HAP-1 (cell line): ENCODE measurements around the gene MYBPH.

Source experiments
- DNase-seq, 2 experiments: peaks; one replicate each; pipeline ENCODE4 v3.0.0-alpha.2; 2016 to 2020; ENCODE audit warnings: low spot score in 2 of 2
- H3K27me3 ChIP-seq: fragments of 250-450 bp; sonication (Bioruptor Pico); 2 replicates; pipeline ENCODE4 v1.5.1; 2020; ENCODE audit warnings: low read depth, mild to moderate bottlenecking, moderate library complexity
- H3K36me3 ChIP-seq: fragments of 250-450 bp; sonication (Bioruptor Pico); replicated peaks from 2 replicates; pipeline ENCODE4 v1.5.1; 2020; ENCODE audit warnings: mild to moderate bottlenecking
- H3K4me1 ChIP-seq: fragments of 250-450 bp; sonication (Bioruptor Pico); 2 replicates; pipeline ENCODE4 v1.5.1; 2020; ENCODE audit warnings: mild to moderate bottlenecking
- H3K4me3 ChIP-seq: fragments of 250-450 bp; sonication (Bioruptor Pico); 2 replicates; pipeline ENCODE4 v1.5.1; 2020; ENCODE audit warnings: mild to moderate bottlenecking, moderate library complexity
- H3K9me3 ChIP-seq: fragments of 250-450 bp; sonication (Bioruptor Pico); 2 replicates; pipeline ENCODE4 v1.5.1; 2020; ENCODE audit warnings: mild to moderate bottlenecking, moderate library complexity
- in situ Hi-C: fragments of 300-500 bp; cut with MboI; formaldehyde crosslinking; loops from 3 replicates; pipeline ENCODE4 v1.14.3; 2020; ENCODE audit warnings: low sequenced_read_pairs, inconsistent platforms, mixed read lengths

Gene MYBPH

DNA sequence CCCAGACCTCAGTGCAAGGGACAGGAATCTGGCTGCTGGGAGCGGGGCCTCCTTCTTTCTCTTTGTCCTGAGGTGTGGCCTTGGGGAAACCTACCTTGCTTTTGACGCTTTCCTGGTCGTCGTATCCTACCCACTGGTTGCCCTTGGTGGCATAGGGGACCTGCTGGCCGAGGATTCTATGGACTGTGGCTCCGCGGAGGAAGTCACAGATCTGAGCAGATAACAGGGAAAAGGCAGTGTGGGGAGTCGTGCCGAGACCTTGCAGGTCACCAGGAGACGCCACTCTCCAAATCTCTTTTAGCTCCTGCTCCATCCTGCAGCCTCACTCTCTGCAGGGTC lies 4.0 kb upstream of the MYBPH start:
- H3K4me3 ChIP-seq, result no peak overlapping the region
- H3K27me3 ChIP-seq, result no peaks in the 10 kb centered on the region
- H3K9me3 ChIP-seq, result no peaks in the 10 kb centered on the region
- no peaks in the 10 kb centered on the region for H3K4me1 ChIP-seq
- no peak for DNase-seq
- in situ Hi-C loops, result no loop called here
- H3K36me3 ChIP-seq, result no peaks in the 10 kb centered on the region

GRCh38 chr1:203178821-203179666 lies 3.4 kb upstream of the MYBPH start:
- H3K9me3 ChIP-seq, result no peaks in the 10 kb centered on the region
- in situ Hi-C loops, result no loop called here
- H3K4me3 ChIP-seq, result no peak overlapping the region
- H3K36me3 ChIP-seq, result no peaks in the 10 kb centered on the region
- no peaks in the 10 kb centered on the region for H3K27me3 ChIP-seq
- H3K4me1 ChIP-seq, result no peaks in the 10 kb centered on the region
- DNase-seq, result no peak

DNA sequence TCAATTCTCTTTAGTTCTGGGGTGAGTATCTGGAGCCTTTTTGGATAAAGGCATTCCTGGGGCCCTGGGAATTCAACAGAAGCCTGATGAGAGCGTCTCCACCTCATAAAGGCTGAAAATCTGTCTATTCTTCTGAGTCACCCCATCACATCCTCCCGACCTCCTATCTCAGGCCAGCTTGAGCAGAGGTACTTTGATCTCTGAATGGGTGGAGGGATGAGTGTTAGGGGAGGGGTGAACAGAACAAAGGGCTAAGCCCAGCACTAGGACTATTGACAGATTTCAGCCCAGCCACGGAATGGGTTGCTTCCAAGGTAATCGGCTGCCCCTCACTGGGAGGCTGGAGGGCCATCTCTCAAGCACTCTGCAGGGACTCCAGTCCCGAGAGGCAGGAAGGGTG lies 2.5 kb upstream of the MYBPH start:
- H3K4me3 ChIP-seq, result no peak overlapping the region
- in situ Hi-C loops, result no loop called here

DNA sequence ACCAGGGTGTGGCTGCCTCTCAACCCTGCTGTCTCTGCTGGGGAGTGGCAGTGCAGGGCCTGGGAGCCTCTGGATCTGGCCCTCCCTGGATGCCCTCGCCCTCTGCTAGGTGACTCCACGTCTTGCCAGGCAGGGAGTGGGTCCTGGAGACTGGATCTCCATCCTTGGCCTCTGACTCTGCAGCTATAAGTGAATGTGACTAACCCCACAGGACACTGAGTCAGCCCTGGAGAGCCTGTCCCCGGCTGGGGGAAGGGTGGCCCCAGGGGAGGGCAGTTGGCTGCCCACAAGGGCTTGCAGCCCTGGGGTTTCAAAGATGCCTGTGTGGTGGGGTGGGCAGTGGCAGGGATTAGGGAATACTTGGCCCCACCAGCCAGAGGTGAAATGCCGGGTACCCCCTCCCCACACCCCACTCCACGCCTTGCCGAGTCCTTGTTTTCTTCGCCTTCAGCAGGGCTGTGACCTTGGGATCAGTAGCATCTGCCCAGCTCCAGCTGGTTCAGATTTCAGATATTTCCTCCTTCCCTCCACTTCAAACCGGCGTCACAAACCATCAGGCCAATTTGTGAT lies 1.9 kb upstream of the MYBPH start:
- H3K36me3 ChIP-seq, result no peaks in the 10 kb centered on the region
- H3K4me3 ChIP-seq, result no peak overlapping the region
- no peak for DNase-seq
- H3K4me1 ChIP-seq, result no peaks in the 10 kb centered on the region
- in situ Hi-C loops, result no loop called here
- no peaks in the 10 kb centered on the region for H3K27me3 ChIP-seq
- no peaks in the 10 kb centered on the region for H3K9me3 ChIP-seq

More for the DNA sequence above, 2.5 kb upstream of the MYBPH start:
- no peak for DNase-seq
- Histone ChIP-seq H3K36me3 (no peaks in the 10 kb centered on the region), H3K4me1 (no peaks in the 10 kb centered on the region), H3K9me3 (no peaks in the 10 kb centered on the region), H3K27me3 (no peaks in the 10 kb centered on the region)

DNA sequence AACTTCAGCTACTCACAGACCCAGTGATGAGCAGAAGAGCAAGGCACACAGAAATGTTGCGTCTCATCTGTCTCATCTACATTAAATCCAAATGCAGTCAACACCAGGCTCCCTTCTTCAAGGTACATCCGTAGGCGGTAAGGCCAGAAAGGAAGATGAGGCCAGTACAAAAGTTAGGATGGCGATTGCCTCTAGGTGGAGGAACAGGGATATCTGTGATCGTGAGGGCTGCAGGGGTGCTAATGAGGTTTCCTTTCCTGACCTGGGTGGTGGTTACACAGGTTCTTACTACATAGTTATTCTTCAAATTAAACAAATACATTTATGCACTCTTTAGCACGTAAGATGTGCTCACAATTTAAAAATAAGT lies 1.4 kb upstream of the MYBPH start:
- in situ Hi-C loops, result no loop called here
- Histone ChIP-seq H3K27me3 (no peaks in the 10 kb centered on the region), H3K36me3 (no peaks in the 10 kb centered on the region), H3K9me3 (no peaks in the 10 kb centered on the region), H3K4me3 (no peak overlapping the region), H3K4me1 (no peaks in the 10 kb centered on the region)
- DNase-seq, result no peak

DNA sequence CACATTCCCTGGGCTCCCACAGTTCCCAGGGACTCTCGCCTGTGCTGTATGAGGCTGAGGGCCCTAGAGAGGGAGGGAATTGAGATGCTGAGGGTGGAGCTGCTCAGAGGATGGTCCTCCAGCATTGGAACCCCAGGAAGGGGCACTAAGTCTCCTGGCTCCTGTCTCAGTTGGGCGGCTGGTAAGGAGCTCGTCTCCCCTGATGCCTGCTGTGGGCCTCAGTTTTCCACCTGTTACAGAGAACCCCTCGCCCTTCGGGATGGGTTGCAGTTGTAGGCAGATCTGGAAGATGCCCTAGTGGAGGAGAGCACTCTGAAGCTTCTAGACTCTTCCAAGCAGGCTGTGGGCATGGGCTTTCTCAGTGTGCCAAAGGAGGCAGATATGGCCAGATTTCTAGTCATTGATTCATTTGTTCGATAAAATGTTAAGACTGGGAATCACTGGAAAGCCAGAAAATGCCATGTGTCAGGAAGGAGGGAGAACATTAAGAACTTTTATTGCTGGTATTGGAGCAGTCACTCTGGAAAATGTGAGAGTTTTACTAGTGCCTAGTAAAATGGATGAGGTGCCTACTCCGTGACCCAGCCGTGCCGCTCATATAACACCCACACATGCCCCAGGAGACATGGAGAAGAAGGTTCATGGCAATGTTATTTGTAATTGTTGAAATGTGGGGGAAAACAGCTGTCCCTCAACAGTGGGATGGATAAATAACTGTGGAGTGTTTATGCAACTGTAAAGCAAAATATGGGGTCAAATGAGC lies 828 bp upstream of the MYBPH start:
- Histone ChIP-seq H3K4me1 (no peaks in the 10 kb centered on the region), H3K27me3 (no peaks in the 10 kb centered on the region), H3K4me3 (no peak overlapping the region), H3K9me3 (no peaks in the 10 kb centered on the region), H3K36me3 (no peaks in the 10 kb centered on the region)
- DNase-seq, result no peak
- in situ Hi-C loops, result no loop called here

DNA sequence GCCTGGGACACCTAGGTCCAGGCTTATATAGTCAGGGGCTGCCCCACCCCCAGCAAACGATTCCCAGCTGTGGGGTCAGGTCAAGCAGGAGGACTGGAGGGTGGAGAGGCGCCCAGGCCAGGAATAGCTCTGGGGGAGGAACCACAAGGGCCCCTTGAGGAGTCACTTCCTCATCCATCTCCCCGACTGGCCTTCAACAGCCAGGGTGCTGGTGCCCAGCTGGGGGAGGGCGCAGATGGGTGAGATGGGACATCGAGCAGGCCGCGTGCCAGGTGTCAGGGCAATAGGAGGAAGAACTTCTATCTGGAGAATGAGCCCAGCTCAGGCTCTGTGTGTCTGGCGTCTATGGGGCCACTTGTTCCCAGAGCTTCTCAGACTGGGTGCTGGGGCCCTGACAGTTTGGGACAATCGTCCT lies 208 bp upstream of the MYBPH start:
- H3K27me3 ChIP-seq, result no peaks in the 10 kb centered on the region
- no peak for DNase-seq
- in situ Hi-C loops, result no loop called here
- H3K4me1 ChIP-seq, result no peaks in the 10 kb centered on the region
- no peaks in the 10 kb centered on the region for H3K9me3 ChIP-seq
- no peaks in the 10 kb centered on the region for H3K36me3 ChIP-seq
- H3K4me3 ChIP-seq, result no peak overlapping the region

- H3K9me3 ChIP-seq, result no peaks in the 10 kb centered on the region
- H3K36me3 ChIP-seq, result no peaks in the 10 kb centered on the region
- in situ Hi-C loops, result no loop called here
- no peak overlapping the region for H3K4me3 ChIP-seq
- no peaks in the 10 kb centered on the region for H3K4me1 ChIP-seq
- H3K27me3 ChIP-seq, result no peaks in the 10 kb centered on the region
- DNase-seq, result no peak
Observed at GRCh38 chr1:203174324-203174985, 1.2 kb downstream of the MYBPH start.

DNA sequence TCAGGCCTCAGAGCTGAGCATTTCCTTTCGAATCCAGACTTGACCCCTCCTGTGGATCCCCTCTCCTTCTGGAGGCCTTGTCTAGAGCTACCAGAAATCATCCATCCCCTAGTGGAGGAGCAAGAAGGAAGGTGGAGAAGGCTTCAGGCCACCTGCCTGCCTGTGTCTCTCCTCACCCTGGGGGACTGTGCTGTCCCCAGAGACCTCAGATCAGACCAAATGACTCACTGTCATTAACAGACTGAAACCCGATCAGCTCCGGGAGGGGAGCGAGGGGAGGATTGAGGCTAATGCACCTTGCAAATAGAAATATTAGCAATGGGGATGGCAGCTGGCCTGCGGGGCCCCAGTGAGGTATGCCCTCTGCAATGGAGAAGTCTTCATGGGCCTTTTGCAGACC lies 2.1 kb downstream of the MYBPH start:
- no peak for DNase-seq
- H3K4me3 ChIP-seq, result no peak overlapping the region
- no peaks in the 10 kb centered on the region for H3K27me3 ChIP-seq
- in situ Hi-C loops, result no loop called here
- H3K9me3 ChIP-seq, result no peaks in the 10 kb centered on the region
- no peaks in the 10 kb centered on the region for H3K4me1 ChIP-seq
- no peaks in the 10 kb centered on the region for H3K36me3 ChIP-seq

DNA sequence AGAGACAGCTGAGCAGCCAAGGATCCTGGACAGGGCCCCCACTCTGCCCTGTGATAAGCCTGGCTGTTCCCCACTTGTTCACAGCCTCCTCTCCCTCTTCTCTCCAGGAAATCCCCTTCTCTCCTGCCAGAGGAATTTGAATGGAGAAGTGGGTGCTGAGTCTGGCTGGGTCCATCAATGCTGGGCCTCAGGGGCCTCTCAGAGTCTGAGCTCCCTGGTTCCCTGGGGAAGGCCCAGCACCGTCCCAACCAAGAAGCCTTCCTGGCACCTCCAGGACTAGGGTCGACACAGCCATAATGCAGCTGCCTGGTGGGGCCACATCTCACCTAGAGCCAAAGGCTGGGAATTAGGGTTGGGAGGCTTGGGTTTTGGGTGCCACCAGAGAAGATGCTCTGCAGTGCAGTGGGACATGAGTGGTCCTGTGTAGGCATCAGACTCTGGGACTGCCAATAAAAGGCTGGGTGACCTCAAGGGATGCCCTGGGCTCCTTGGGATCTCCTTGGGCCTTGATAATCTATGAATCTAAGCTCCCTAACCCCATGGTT lies 2.5 kb downstream of the MYBPH start:
- H3K4me1 ChIP-seq, result no peaks in the 10 kb centered on the region
- no peaks in the 10 kb centered on the region for H3K27me3 ChIP-seq
- H3K4me3 ChIP-seq, result no peak overlapping the region
- in situ Hi-C loops, result no loop called here
- DNase-seq, result no peak
- H3K36me3 ChIP-seq, result no peaks in the 10 kb centered on the region
- H3K9me3 ChIP-seq, result no peaks in the 10 kb centered on the region

DNA sequence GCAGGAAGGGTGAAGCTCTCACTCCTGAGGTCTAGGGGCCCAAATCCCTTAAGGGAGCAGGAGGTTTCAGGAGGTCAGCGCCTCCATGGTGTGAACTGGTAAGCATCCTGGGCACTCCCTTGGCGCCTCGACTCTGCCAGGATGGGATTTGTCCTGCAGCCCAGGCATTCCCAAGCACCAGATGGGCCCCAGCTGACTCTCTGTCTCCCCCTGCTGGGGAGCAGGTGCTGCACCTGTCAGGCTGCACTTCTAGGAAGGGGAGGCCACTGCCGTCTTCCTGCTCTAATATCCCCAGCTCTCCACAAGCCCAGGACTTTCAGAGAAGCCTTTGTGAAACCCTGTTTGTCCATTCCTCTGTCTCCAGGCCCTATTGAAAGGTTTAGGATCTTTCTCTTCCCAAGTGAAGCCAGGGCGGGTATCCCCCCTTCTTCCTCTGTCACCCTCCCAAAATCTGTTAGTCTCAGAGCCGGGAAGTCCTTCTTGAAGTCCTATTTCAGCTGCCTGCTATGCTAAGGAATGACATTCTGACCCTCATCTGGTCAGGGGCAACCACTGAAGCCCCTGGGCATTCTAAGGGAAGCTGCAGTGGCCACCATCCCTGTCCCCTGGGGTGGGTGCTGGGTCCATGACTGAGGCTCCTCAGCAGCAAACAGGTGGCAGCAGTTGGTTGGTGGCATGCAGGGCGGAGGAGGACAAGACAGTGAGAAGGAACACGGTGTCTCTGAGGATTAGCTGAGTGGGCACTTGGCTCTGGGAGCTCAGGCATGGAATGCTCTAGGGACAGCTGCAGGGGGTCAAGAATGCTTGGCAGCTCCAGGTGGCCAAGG lies 3.2 kb downstream of the MYBPH start:
- DNase-seq, result peak; percentile 10 to 84
- no peaks in the 10 kb centered on the region for H3K9me3 ChIP-seq
- no peaks in the 10 kb centered on the region for H3K4me1 ChIP-seq
- no peak overlapping the region for H3K4me3 ChIP-seq
- H3K36me3 ChIP-seq, result no peaks in the 10 kb centered on the region
- H3K27me3 ChIP-seq, result no peaks in the 10 kb centered on the region
- in situ Hi-C loops, result no loop called here

DNA sequence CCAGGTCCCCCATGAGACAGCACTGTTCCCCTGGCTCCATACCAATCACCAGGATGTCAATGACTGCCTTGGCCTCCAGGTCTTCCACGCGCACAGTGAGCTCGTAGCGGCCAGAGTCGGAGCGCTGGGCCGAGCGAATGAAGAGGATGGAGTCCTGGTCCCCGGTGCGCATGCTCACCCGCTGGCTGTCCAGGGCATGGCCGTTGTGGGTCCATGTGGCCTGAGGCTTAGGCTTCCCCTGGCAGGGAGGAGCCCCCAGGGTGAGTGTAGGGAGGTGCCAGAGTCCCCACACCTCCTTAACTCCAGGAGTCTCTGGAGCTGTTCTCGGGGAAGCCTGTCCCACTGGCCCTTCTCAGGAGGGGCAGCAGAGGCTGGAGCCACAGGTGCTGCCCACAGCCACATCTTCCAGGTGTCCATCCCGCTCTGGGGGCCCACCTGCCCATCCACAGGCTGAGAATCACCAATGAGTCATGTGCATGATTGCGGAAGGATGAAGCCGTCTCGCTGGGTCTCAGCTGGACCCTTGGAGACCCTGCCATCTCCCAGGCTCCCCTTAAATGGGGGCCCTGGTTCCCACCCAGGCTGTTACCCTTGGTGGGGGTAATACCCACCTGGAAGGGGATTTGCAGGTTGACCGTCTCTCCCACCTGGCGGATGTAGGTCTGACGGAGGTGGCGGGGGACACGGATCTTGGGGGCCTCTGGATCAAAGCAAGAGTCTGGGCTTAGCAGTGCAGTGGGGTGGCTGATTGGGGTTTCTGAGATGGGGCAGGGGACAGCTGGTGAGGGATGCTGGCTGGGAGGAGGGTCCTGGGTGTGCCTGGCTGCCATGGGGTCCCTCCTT lies 4.1 kb downstream of the MYBPH start:
- H3K4me1 ChIP-seq, result no peaks in the 10 kb centered on the region
- in situ Hi-C loops, result no loop called here
- H3K9me3 ChIP-seq, result no peaks in the 10 kb centered on the region
- no peak overlapping the region for H3K4me3 ChIP-seq
- no peaks in the 10 kb centered on the region for H3K27me3 ChIP-seq
- DNase-seq, result no peak
- H3K36me3 ChIP-seq, result no peaks in the 10 kb centered on the region
